ENCODE data around the gene TCEA2.

Gene TCEA2

DNA sequence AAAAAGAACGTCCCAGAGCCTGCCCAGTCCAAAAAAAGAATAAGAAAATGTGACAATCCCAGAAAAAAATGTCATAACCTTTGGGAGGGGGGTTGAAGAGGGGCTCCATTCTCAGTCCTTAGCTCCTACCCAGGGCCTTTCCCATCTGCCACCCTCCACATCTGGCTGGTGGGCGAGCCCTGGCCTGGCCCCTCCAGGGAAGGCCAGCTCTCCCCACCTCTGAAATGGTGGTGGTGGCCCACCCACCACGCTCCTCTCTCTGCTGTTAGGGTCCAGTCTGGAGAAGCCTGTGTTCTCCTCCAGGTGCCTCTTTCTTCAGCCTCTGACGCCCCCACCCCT, 15.9 kb downstream of the TCEA2 start:
- TF ChIP-seq, protein P1, sequence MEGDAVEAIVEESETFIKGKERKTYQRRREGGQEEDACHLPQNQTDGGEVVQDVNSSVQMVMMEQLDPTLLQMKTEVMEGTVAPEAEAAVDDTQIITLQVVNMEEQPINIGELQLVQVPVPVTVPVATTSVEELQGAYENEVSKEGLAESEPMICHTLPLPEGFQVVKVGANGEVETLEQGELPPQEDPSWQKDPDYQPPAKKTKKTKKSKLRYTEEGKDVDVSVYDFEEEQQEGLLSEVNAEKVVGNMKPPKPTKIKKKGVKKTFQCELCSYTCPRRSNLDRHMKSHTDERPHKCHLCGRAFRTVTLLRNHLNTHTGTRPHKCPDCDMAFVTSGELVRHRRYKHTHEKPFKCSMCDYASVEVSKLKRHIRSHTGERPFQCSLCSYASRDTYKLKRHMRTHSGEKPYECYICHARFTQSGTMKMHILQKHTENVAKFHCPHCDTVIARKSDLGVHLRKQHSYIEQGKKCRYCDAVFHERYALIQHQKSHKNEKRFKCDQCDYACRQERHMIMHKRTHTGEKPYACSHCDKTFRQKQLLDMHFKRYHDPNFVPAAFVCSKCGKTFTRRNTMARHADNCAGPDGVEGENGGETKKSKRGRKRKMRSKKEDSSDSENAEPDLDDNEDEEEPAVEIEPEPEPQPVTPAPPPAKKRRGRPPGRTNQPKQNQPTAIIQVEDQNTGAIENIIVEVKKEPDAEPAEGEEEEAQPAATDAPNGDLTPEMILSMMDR (IDR thresholded peaks at IDR 0.05; ENCODE audit: low read depth, low read length, missing control alignments), result no peak
- in situ Hi-C loops (cut with HindIII; ENCODE audit: low sequenced_read_pairs), result no loop called here
- no peak for DNase-seq (ENCODE audit: low read depth)
- peak overlapping the region; percentile 60 for H3K4me3 ChIP-seq (ENCODE audit: low read depth, low read length)

- in situ Hi-C loops (cut with HindIII; ENCODE audit: low sequenced_read_pairs), result no loop called here
- H3K4me3 ChIP-seq (ENCODE audit: low read depth, low read length), result peak within 1 kb of the TSS; percentile 60
- no peak for DNase-seq (ENCODE audit: low read depth)
- TF ChIP-seq, protein P1 (IDR thresholded peaks at IDR 0.05; ENCODE audit: low read depth, low read length, missing control alignments), result no peak
These were observed 16.4 kb downstream of the TCEA2 start, which contains the start of gene RGS19 for GRCh38 chr20:64079273-64080012. Gene RGS19, minus strand, starts transcription at chr20:64079518. Its CDS starts 2,632 bp downstream, at chr20:64076886.

DNA sequence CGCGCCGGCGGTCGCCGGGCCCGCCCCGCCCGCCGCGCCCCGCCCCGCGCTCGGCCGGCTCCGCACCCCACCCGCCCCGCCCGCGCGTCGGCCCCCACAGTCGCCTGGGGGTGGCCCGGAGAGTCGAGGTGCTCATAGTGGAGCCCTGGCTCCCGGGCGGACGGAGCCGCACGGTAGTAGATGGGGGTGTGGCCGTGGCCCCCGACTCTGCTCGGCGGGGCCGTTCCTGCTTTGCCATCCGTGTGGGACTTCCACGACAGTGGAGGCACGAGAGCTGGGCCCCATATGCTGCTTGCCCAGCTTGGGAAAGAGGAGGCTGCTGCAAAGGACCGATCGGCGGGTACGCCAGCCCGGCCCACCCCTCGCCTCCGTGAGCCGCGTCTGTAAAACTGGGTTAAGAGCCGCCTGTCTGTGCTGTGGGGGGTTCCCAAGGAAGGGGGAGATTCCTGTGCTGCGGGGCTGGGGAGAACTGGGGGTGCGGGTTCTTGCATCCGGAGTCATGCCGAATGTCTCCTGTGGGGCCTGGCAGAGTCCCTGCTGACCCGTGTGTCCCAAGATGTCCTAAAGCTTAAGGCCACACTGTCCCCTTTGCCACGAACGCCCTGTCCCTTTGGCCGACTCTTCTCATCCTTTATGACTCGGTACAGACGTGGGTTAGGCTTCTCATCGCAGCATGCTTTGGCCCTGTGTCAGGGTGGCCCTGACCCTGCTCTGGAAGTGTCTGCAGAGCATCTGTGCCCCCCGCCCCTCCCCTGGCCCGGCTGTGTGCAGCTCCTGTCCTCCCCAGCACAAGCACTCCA, 17.2 kb downstream of the TCEA2 start, which contains the start of gene OPRL1:
TSS of gene OPRL1 (plus strand) at position 70 of the 800 bp plus-strand sequence. CDS start 12,639 bp downstream, outside the sequence.
- H3K4me3 ChIP-seq (ENCODE audit: low read depth, low read length), result peak within 1 kb of the TSS; percentile 60
- no peak for DNase-seq (ENCODE audit: low read depth)
- TF ChIP-seq, protein P1 (IDR thresholded peaks at IDR 0.05; ENCODE audit: low read depth, low read length, missing control alignments), result no peak
- in situ Hi-C loops (cut with HindIII; ENCODE audit: low sequenced_read_pairs), result no loop called here

DNA sequence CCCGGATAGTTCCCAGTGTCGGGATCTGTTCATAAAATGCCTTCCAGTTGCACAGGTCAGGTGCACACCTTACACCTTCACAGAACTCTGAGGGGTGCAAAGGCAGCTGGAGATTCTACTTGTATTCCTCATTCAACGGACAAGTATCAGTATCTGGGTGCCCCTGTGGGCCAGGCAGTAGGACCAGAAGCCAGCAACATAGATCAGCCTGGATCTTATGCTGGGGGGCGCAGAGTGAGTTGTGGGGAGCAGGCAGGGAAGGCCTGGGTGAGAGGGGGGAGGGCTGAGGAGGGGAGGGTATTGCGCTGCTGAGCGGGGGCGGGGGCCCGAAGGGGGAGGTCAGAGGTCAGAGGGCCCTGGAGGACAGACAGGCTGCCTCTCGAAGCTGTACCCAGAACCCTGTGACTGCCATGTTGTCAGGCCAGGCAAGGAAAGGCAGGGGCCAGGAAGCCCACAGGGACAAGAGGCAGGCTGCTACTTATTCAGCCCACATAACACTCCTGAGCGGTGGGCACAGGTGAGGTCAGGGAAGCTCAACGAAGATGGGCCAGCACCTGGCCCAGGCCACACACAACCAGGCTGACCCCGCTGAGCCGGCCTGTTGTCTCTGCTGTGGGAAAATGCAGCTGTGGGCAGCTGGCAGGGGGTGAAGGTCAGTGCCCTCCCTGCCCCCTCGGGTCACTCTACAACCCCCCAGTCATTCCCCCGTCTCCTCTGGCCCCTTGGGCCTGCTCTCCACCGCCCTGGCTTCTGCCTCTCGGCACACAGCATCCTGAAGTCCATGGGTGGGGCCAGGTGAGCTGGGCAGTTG, 18.0 kb downstream of the TCEA2 start:
- no peak for DNase-seq (ENCODE audit: low read depth)
- TF ChIP-seq, protein P1 (IDR thresholded peaks at IDR 0.05; ENCODE audit: low read depth, low read length, missing control alignments), result no peak
- H3K4me3 ChIP-seq (ENCODE audit: low read depth, low read length), result peak overlapping the region; percentile 60
- in situ Hi-C loops (cut with HindIII; ENCODE audit: low sequenced_read_pairs), result no loop called here

DNA sequence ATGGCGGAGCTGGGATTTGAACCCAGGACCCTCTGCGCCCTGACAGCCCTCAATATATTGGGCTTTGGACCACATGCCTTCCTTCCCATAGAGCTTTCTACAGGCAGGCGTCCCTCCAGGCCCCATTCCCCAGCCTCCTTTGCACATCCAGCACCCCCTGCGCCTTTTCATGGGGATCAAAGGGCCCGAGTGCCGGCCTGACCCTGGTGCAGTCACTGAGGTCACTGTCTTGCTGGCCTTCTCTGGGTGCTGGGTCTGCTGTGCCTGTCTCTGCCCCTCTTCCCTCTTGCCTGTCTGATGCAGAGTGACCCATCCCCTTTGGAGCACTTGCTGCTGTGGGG, 18.6 kb downstream of the TCEA2 start:
- no peak overlapping the region for H3K4me3 ChIP-seq (ENCODE audit: low read depth, low read length)
- no peak for DNase-seq (ENCODE audit: low read depth)
- TF ChIP-seq, protein P1 (IDR thresholded peaks at IDR 0.05; ENCODE audit: low read depth, low read length, missing control alignments), result no peak
- in situ Hi-C loops (cut with HindIII; ENCODE audit: low sequenced_read_pairs), result no loop called here

- H3K4me3 ChIP-seq (ENCODE audit: low read depth, low read length), result no peak overlapping the region
- DNase-seq (ENCODE audit: low read depth), result no peak
- TF ChIP-seq, protein P1 (IDR thresholded peaks at IDR 0.05; ENCODE audit: low read depth, low read length, missing control alignments), result no peak
- in situ Hi-C loops (cut with HindIII; ENCODE audit: low sequenced_read_pairs), result no loop called here
These were observed 19.2 kb downstream of the TCEA2 start for GRCh38 chr20:64082126-64082731.
